GM23248 (cell line): ENCODE results near the gene TXNDC15.

Source experiments
- EZH2 ChIP-seq: fragments of 200-600 bp; sonication (generic); IDR thresholded peaks from 2 replicates; pipeline ENCODE4 v1.6.1; 2018; ENCODE audit warnings: antibody characterized with exemption, mild to moderate bottlenecking; ENCODE audit not compliant: insufficient read depth, poor library complexity, severe bottlenecking
- EZH2phosphoT487 ChIP-seq: fragments of 200-600 bp; sonication (generic); IDR thresholded peaks from 2 replicates; pipeline ENCODE4 v1.6.1; 2018; ENCODE audit warnings: antibody characterized with exemption, moderate library complexity, mild to moderate bottlenecking, low read depth; ENCODE audit not compliant: insufficient read depth

DNA sequence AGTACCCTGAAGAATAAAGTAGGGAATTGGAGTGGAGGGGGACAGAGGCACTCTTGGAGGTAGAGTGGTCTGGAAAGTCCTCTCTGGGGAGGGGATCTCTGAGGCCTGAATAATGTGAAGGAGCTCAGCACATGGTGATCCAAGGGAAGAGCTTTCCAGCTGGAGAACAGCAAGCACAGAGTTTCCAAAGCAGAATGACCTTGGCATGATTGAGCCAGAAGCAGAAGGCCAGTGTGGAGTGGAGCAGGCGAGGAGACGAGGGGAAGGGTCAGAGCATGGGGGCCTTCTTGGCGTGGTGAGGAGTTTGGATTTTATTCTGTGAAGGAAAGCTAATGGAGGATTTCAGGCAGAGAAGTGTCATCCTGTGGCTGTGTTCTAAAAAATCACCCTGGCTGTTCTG is 39.1 kb downstream of the TXNDC15 start:
- no peak for TF ChIP-seq EZH2
- no peak for TF ChIP-seq EZH2phosphoT487
